ENCODE measurements around the gene B4GALT2.
A peak's percentile ranks its signal among the peaks of the same experiment; 100 is the strongest.

B4GALT2 gene

GRCh38 chr1:44032170-44032790 is 53.3 kb downstream of the B4GALT2 start:
- no peak for DNase-seq

DNA sequence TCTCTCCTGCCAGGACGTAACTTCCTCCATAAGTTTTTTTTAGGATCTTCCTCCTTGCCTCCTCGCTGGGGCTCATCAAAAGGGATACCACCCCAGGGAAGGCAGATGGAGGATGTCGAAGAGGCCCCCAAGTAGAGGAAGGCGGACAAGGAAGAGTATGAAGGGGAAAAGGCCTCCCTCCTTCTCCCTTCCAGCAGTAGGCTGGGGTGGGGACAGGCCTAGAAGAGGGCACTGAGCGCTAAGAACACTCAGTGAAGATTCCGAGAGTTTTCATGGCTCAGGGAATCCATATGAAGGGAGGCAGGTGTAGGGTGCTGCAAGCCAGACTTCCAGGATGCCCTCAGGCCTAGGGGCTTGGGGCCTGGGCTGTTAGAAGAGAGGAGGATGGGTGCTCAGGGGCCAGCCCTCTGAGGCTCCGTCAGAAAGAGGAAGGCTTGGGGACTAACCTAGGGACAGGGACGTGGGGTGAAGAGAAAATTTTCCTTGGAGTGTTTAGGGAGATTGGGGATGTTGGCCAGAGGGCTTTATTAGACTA is 54.1 kb downstream of the B4GALT2 start:
- DNase-seq: no peak

DNA sequence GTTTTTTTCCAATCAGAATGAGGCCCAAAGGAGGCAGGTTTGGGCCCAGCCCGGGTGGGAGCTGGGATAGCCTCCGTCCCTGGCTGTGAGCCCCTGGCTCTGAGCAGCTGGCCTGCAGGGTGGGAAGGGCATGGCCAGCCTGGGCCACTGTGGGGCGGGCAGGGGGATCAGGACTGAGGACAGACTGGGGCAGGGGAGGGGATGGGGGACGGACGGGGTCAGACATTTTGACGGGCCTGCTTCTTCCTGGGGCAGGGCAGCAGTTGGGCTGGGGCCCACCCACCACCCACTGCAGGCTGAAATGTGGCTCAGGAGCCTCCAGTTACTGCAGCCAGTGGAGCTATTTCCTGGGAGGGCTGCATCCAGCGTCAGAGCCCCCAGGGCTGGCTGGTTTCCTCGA is 54.7 kb downstream of the B4GALT2 start:
- DNase-seq: no peak

DNA sequence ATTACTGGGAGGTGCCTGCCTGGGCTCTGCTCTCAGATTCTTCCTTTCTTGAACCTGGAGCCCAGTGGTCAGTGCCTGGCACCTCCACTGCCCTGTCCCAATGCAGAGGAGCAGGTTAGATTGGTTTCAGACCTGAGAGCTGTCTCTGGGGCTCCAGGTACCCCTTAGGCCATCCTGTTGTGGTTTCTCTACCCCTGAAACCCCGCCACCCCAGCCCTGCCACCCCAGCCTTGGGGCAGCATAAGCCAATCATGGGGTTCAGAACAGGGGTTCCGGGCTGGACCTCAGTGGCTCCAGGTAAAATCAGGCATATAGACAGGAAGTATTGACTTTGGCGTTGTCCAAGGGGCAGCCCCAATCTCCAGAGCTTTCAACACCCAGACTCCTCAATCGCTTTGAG is 55.4 kb downstream of the B4GALT2 start:
- DNase-seq: no peak

DNA sequence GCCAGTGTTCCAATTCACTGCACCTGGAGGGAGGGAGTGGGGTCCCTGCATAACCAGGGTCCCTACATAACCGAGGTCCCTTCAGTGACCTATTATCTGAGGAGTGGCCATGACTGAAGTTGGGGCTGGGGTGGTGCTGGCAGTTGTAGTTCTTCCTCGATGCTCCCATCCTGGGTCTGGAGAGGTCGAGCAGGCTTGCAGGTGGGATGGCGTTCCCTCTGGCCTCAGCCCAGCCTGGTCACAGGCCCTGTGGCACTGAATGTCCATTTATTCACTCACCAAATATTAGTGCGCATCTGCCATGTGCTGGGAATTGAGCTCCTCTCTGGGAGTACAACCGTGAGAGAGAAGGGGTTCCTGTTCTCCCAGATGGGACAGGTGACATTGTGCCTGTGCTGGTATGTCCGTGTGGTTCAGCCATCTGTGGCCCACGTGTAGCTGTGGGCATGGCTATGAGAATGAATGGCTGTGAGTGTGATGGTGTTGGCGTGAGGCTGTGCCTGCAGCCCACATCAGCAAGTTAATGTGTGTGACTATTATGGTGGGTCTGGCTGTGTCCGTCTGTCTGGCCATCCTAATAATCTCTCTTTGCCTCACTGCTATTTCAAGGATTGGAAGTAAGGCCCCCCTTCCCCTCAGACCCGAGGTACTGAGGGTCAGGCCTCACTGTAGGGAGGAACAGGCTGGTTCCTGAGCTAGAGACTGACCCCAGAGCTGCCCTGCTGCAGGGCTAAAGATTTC is 56.1 kb downstream of the B4GALT2 start:
- DNase-seq: no peak

GRCh38 chr1:44035726-44036408 is 56.9 kb downstream of the B4GALT2 start:
- DNase-seq: no peak

GRCh38 chr1:44036409-44037139 is 57.6 kb downstream of the B4GALT2 start:
- DNase-seq: peak; percentile 76

DNA sequence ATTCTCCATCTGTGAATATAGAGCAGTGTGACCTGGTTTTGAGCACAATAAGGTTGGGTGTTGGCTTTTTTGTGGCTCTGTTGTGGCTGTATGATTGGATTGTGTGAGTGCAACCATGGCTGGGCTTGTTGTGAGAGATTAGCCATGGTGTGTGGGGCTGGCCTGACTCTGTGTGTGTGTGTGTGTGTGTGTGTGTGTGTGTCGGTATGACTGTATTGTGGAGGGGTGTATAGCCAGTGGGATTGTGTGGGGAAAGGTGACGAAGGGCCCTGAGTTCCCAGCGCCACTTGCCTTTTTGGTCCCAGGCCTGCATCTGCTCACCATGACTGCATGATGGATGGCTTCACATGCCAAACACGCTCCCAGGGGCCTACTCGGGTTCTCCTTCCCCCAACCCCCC is 58.1 kb downstream of the B4GALT2 start:
- DNase-seq: no peak

DNA sequence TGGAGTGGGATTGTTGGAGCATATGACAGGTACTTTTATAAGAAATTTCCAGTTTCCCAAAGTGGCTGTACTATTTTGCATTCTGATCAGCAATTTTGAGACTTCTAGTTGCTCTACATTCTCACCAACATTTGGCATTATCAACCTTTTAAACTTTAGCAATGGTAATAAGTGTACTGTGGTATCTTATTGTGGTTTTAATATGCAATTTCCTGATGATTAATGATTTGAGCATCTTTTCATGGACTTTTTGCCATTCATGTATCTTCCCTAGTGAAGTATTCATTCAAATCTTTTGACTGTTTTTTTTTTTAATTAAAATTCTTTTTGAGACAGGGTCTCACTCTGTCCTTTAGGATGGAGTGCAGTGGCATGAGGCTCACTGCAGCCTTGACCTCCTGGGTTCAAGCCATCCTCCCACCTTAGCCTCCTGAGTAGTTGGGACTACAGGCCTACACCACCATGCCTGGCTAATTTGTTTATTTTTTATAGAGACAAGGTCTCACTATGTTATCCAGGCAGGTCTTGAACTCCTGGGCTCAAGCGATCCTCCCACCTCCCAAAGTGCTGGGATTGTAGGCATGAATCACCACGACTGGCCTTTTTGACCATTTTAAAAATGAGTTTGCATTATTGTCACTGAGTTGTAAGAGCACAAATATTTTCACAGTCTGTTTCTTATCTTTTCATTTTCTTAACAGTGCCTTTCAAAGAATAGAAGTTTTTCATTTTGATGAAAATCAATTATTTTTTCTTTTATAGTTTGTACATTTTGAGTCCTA is 60.1 kb downstream of the B4GALT2 start:
- no peak for DNase-seq

DNA sequence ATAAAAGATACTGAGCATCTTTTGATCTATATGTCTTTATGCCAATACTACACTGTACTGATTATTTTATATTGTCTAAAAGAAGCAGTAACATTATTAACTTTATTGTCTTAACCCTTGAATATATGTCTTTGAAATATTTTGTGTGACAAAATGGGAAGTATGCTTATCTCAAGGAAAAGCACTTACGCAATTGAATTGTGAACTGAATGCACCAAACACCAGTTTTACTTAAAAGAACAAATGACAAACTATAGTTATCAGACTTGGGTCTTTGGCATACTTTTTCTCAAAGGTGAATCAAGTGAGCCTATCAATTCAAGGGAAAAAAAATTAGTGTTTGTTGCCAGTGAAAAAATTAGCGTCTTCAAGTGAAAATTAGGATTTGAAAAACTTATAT is 61.4 kb downstream of the B4GALT2 start:
- no peak for DNase-seq

All from activated CD4-positive, alpha-beta T cell treated with anti-CD3 and anti-CD28 coated beads, Interleukin-2, Interleukin-6, amounts not matched to agents 100 ng/mL and 50 ng/mL, durations not matched to agents 16 hours and 8 hours (primary cell).